H1 (cell line): Measurements from ENCODE around the gene DENND1A. TPM values are rescaled to one million over a fixed set of nuclear protein-coding genes. Genes with fewer than 3 reads are reported as not detected.

Experiments
- CTCF ChIP-seq, 3 experiments: IDR thresholded peaks; 1 replicate in 2 of 3; 2 replicates in 1 of 3; pipeline versions ENCODE4 v1.5.1 to v1.6.1; 2011; ENCODE audit warnings: low read length in 3 of 3, mild to moderate bottlenecking in 3 of 3, inconsistent platforms in 2 of 3, low read depth in 1 of 3, moderate library complexity in 1 of 3; ENCODE audit not compliant: insufficient read depth in 1 of 3; ENCODE audit errors: control extremely low read depth in 1 of 3
- HDAC2 ChIP-seq, 2 experiments: fragments of 300-600 bp in 1 of 2; sonication (generic) in 1 of 2; IDR thresholded peaks; 2 replicates each; pipeline ENCODE4 v1.6.1; 2011 to 2012; ENCODE audit warnings: low read depth in 2 of 2, low read length in 2 of 2, mild to moderate bottlenecking in 2 of 2, moderate library complexity in 2 of 2, borderline replicate concordance in 1 of 2, inconsistent platforms in 1 of 2
- HDAC6 ChIP-seq: IDR thresholded peaks from one replicate; pipeline ENCODE4 v1.7.1; 2012; ENCODE audit warnings: low read depth, mild to moderate bottlenecking, inconsistent platforms, low read length, moderate library complexity
- SIX5 ChIP-seq: IDR thresholded peaks from 2 replicates; pipeline ENCODE4 v1.6.1; 2011; ENCODE audit warnings: mild to moderate bottlenecking, low read depth, low read length
- SP4 ChIP-seq: IDR thresholded peaks from 2 replicates; pipeline ENCODE4 v1.6.1; 2012; ENCODE audit warnings: low read length, inconsistent platforms
- TBP ChIP-seq: IDR thresholded peaks from 2 replicates; pipeline ENCODE4 v1.6.1; 2011; ENCODE audit warnings: low read depth, low read length, improper control_type of control experiment
- YY1 ChIP-seq: IDR thresholded peaks from 2 replicates; pipeline ENCODE4 v1.6.1; 2011; ENCODE audit warnings: low read depth, mild to moderate bottlenecking, low read length
- polyA plus RNA-seq, 7 experiments: library from polyadenylated mRNA; depleted of rRNA in 3 of 7; stranded (reverse) in 5 of 7; unstranded in 2 of 7; fragments of >200 nt in 5 of 7; fragments of 200-250 nt in 2 of 7; gene quantifications; 1 replicate in 5 of 7; 2 replicates in 1 of 7; 4 replicates in 1 of 7; pipeline versions ENCODE4 v1.2.1 to v1.2.3, GENCODE V29; 2011 to 2013; ENCODE audit warnings: missing spikeins in 2 of 7, mixed read lengths in 2 of 7
- total RNA-seq: library from RNA; stranded (reverse); fragmentation: NEBNext Ultra II Directional; extraction: Animal tissue kit (Norgen Biotek cat#: 25700); gene quantifications from 2 replicates; pipeline ENCODE4 v1.2.1, GENCODE V29; 2021

The DENND1A gene
- total and polyA plus RNA-seq, 2 of the 8 experiments (the other 6 are each of a cell fraction or from before 2014, with no cell fraction given): 24.1 to 26.4 TPM

DNA sequence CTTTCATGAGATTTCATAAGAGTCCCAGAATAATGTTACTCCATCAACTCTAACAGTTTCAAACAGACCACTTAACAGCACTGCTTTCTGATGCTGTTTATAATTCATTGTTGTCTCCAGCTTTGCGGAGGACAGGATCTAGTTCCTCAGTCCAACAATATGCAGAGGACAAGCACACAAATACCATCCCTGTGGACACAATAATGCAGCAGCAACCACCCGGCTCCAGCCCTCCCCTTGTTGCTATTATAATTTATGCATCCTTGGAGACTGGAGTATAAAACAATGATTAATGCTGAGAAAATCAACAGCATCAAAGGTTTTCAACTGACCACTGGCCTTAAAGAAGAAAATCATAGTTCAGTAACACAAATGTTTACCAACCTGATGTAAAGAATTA lies 108.3 kb downstream of the DENND1A start (continued):
- TF ChIP-seq TBP (no peak), HDAC6 (no peak), SIX5 (no peak), YY1 (no peak), CTCF (IDR thresholded peaks at IDR 0.05; ENCODE audit: control extremely low read depth in 1 of 3, insufficient read depth in 1 of 3, low read depth in 1 of 3, low read length in 3 of 3) (no peak), HDAC2 (IDR thresholded peaks at IDR 0.05; ENCODE audit: borderline replicate concordance in 1 of 2, low read depth in 2 of 2, low read length in 2 of 2) (no peak), SP4 (no peak)
